K562 (cell line): ENCODE results near the gene GOLGA2. TPM values are rescaled to one million over a fixed set of nuclear protein-coding genes. Genes with fewer than 3 reads are reported as not detected.

Experiments
- ATAC-seq: fragments of 200-7000 bp; cut with Tn5 transposase; 3 replicates; pipeline ENCODE4 v1.9.1; 2020; ENCODE audit warnings: moderate library complexity
- BruUV-seq: library from RNA; stranded (reverse); fragments of 400-500 nt; replicated peaks from 2 replicates; lab custom pipeline; 2021; lab: Mats Ljungman, UMichigan
- CTCF ChIA-PET: fragments of 300-600 bp; formaldehyde crosslinking; extraction: SDS; loops from one replicate; lab custom pipeline; 2021; ENCODE audit warnings: low intra/inter-chr PET ratio; lab: Yijun Ruan, JAX
- POLR2A ChIA-PET: fragments of 300-600, 350-650 bp; sonication (Branson Sonifier 250); formaldehyde crosslinking; extraction: SDS; loops from one replicate; lab custom pipeline; 2021; ENCODE audit warnings: antibody characterized with exemption, inconsistent platforms; lab: Yijun Ruan, JAX
- DNase-seq, 4 experiments: peaks; one replicate each; pipeline versions ENCODE4 v3.0.0 to v3.0.0-alpha.2; 2011 to 2018; ENCODE audit warnings: low spot score in 3 of 4, mixed read lengths in 3 of 4; ENCODE audit errors: extremely low read depth in 1 of 4
- FAIRE-seq: peaks from 2 replicates; lab custom pipeline; 2011; peaks lifted over from hg19 to GRCh38; lab: Jason Lieb, UNC
- H2AFZ ChIP-seq: 2 replicates; pipeline ENCODE4 v1.6.0; 2011; ENCODE audit warnings: low read depth, low read length, control low read depth, inconsistent platforms
- H3K27ac ChIP-seq: fragments of 200-600 bp; 3 replicates; pipeline ENCODE4 v1.8.0; 2011; ENCODE audit warnings: low read depth, mild to moderate bottlenecking, control low read depth, inconsistent platforms, low read length, moderate library complexity, mixed read lengths; ENCODE audit errors: extremely low read depth
- H3K27me3 ChIP-seq, 2 experiments: fragments of 300-600 bp in 1 of 2; 2 replicates in 1 of 2; 3 replicates in 1 of 2; pipeline versions ENCODE4 v1.6.0 to v1.8.0; 2011; ENCODE audit warnings: inconsistent platforms in 2 of 2, low read length in 2 of 2, mild to moderate bottlenecking in 1 of 2, mixed read lengths in 1 of 2, moderate library complexity in 1 of 2; ENCODE audit not compliant: control insufficient read depth in 2 of 2, insufficient read depth in 2 of 2
- H3K36me3 ChIP-seq: fragments of 300-600 bp; 3 replicates; pipeline ENCODE4 v1.8.0; 2011; ENCODE audit warnings: mild to moderate bottlenecking, low read length, inconsistent platforms; ENCODE audit not compliant: control insufficient read depth, insufficient read depth
- H3K4me1 ChIP-seq, 2 experiments: fragments of 200-600 bp in 1 of 2; replicated peaks in 1 of 2; 2 replicates in 1 of 2; 3 replicates in 1 of 2; pipeline versions ENCODE4 v1.5.1 to v1.8.0; 2011; ENCODE audit warnings: inconsistent platforms in 2 of 2, low read length in 2 of 2, mild to moderate bottlenecking in 1 of 2, mixed read lengths in 1 of 2, moderate library complexity in 1 of 2; ENCODE audit not compliant: control insufficient read depth in 2 of 2, insufficient read depth in 2 of 2
- H3K4me2 ChIP-seq: 2 replicates; pipeline ENCODE4 v1.6.1; 2011; ENCODE audit warnings: low read length, control low read depth, inconsistent platforms, mixed read lengths; ENCODE audit not compliant: insufficient read depth
- H3K4me3 ChIP-seq: fragments of 200-600 bp; sonication (generic), shearing (Covaris generic); 2 replicates; pipeline ENCODE4 v1.5.1; 2016; ENCODE audit warnings: control low read depth, inconsistent platforms
- H3K79me2 ChIP-seq: fragments of 200-600 bp; 3 replicates; pipeline ENCODE4 v1.8.0; 2011; ENCODE audit warnings: low read length, inconsistent platforms; ENCODE audit not compliant: control insufficient read depth, insufficient read depth
- H3K9ac ChIP-seq, 2 experiments: 2 replicates each; pipeline versions ENCODE4 v1.6.0 to v1.6.1; 2011; ENCODE audit warnings: low read depth in 2 of 2, low read length in 2 of 2, control low read depth in 1 of 2, inconsistent platforms in 1 of 2, mild to moderate bottlenecking in 1 of 2, mixed read lengths in 1 of 2; ENCODE audit not compliant: insufficient read depth in 1 of 2
- H3K9me1 ChIP-seq: one replicate; pipeline ENCODE4 v1.6.0; 2011; ENCODE audit warnings: inconsistent platforms, mild to moderate bottlenecking, low read length, moderate library complexity; ENCODE audit not compliant: control insufficient read depth, insufficient read depth
- H3K9me3 ChIP-seq: replicated peaks from 2 replicates; pipeline ENCODE4 v1.5.1; 2011; ENCODE audit warnings: low read depth, low read length, inconsistent platforms; ENCODE audit not compliant: control insufficient read depth, insufficient read depth
- H4K20me1 ChIP-seq: replicated peaks from 2 replicates; pipeline ENCODE4 v1.6.1; 2011; ENCODE audit warnings: low read length, inconsistent platforms, mixed read lengths; ENCODE audit not compliant: control insufficient read depth, insufficient read depth
- CAMTA2 ChIP-seq: fragments of 250-450 bp; sonication (Bioruptor Pico); conservative IDR thresholded peaks from 2 replicates; pipeline ENCODE4 v1.5.1; 2022
- E2F6 ChIP-seq, 2 experiments: IDR thresholded peaks; 2 replicates each; pipeline ENCODE4 v1.6.1; 2011; ENCODE audit warnings: borderline replicate concordance in 1 of 2, control low read depth in 1 of 2, low read depth in 1 of 2, low read length in 1 of 2, mild to moderate bottlenecking in 1 of 2, mixed read lengths in 1 of 2, moderate library complexity in 1 of 2; ENCODE audit not compliant: insufficient read depth in 1 of 2, insufficient read length in 1 of 2, poor library complexity in 1 of 2, severe bottlenecking in 1 of 2; ENCODE audit errors: extremely low read depth in 1 of 2
- FOXA1 ChIP-seq: fragments of 450-650 bp; IDR thresholded peaks from 2 replicates; pipeline ENCODE4 v1.6.1; 2016; ENCODE audit warnings: mild to moderate bottlenecking, borderline replicate concordance
- HOMEZ ChIP-seq: fragments of 250-450 bp; sonication (Bioruptor Pico); IDR thresholded peaks from 2 replicates; pipeline ENCODE4 v1.4.0; 2020; ENCODE audit warnings: mild to moderate bottlenecking, moderate library complexity
- LARP7 ChIP-seq: fragments of 450-650 bp; IDR thresholded peaks from 2 replicates; pipeline ENCODE4 v1.6.1; 2016
- MEF2D ChIP-seq: conservative IDR thresholded peaks from 2 replicates; pipeline ENCODE4 v1.6.1; 2016; ENCODE audit warnings: low read depth, missing genetic modification characterization, missing compliant biosample characterization
- NFATC3 ChIP-seq: fragments of 450-650 bp; IDR thresholded peaks from 2 replicates; pipeline ENCODE4 v1.6.1; 2017; ENCODE audit warnings: mild to moderate bottlenecking
- RFX7 ChIP-seq: fragments of 250-450 bp; sonication (Bioruptor Pico); IDR thresholded peaks from 2 replicates; pipeline ENCODE4 v1.5.1; 2021; ENCODE audit warnings: mild to moderate bottlenecking
- SIN3A ChIP-seq, 2 experiments: fragments of 150-350 bp in 1 of 2; IDR thresholded peaks; 2 replicates each; pipeline ENCODE4 v1.6.1; 2011 to 2016; ENCODE audit warnings: borderline replicate concordance in 2 of 2, low read depth in 2 of 2, low read length in 2 of 2, mild to moderate bottlenecking in 2 of 2, moderate library complexity in 2 of 2; ENCODE audit not compliant: control insufficient read depth in 1 of 2
- SRSF3 ChIP-seq: fragments of 200-400 bp; formaldehyde crosslinking; IDR thresholded peaks from 2 replicates; pipeline ENCODE4 v1.6.1; 2016; ENCODE audit warnings: mild to moderate bottlenecking, low read length, moderate library complexity; ENCODE audit not compliant: insufficient read depth
- TAF7 ChIP-seq: fragments of 450-650 bp; IDR thresholded peaks from 2 replicates; pipeline ENCODE4 v1.6.1; 2016; ENCODE audit warnings: missing genetic modification characterization, missing compliant biosample characterization
- ZBTB9 ChIP-seq: fragments of 450-650 bp; formaldehyde crosslinking; IDR thresholded peaks from 2 replicates; pipeline ENCODE4 v1.4.0; 2020; ENCODE audit warnings: mild to moderate bottlenecking, moderate library complexity
- WGBS: fragments of 100-300 bp; shearing (Covaris generic); methylation state at CpG from one replicate; pipeline ENCODE4 v1.1.6; 2016; ENCODE audit warnings: low coverage, mixed read lengths; ENCODE audit not compliant: insufficient coverage; ENCODE audit errors: missing lambda C conversion rate; 5-methylcytosine and 5-hydroxymethylcytosine counted together
- in situ Hi-C: fragments of 300-500 bp; cut with MboI; formaldehyde crosslinking; loops from 4 replicates; pipeline ENCODE4 v1.15.0; 2018; ENCODE audit warnings: inconsistent platforms, mixed read lengths
- intact Hi-C: fragments of 100-400 bp; cut with micrococcal nuclease; formaldehyde crosslinking; loops from 2 replicates; pipeline ENCODE4 v1.14.2; 2022
- polyA plus RNA-seq, 8 experiments: library from polyadenylated mRNA; depleted of rRNA in 4 of 8; stranded (reverse) in 5 of 8; unstranded in 3 of 8; fragments of >200 nt; fragmentation: Nextera tagmentation in 2 of 8; fragmentation: Illumina TruSeq in 1 of 8; extraction: Ambion mirVana in 2 of 8; extraction: Trizol in 1 of 8; gene quantifications; 2 replicates each; pipeline versions ENCODE4 v1.2.1 to v1.2.3, GENCODE V29; 2011 to 2014; ENCODE audit warnings: inconsistent platforms in 1 of 8, missing spikeins in 1 of 8
- total RNA-seq, 7 experiments: library from RNA; depleted of rRNA in 6 of 7; stranded (reverse); fragments of >200 nt in 6 of 7; fragmentation: Illumina TruSeq in 2 of 7; extraction: Trizol in 2 of 7; gene quantifications; 2 replicates each; pipeline versions ENCODE4 v1.2.1 to v1.2.3, GENCODE V29; 2011 to 2021; ENCODE audit warnings: low replicate concordance in 1 of 7
- TF ChIP-seq, protein P1 (sequence below), 2 experiments: fragments of 250-450 bp in 1 of 2; fragments of 450-650 bp in 1 of 2; sonication (Bioruptor Pico) in 1 of 2; IDR thresholded peaks; 2 replicates each; pipeline versions ENCODE4 v1.6.1 to v1.8.0; 2016 to 2021; ENCODE audit warnings: mild to moderate bottlenecking in 2 of 2, moderate library complexity in 2 of 2, missing compliant biosample characterization in 1 of 2, missing genetic modification characterization in 1 of 2

The GOLGA2 gene
- total and polyA plus RNA-seq, 9 of the 15 experiments (the other 6 are each of a cell fraction or from before 2014, with no cell fraction given), result 15.7 to 138 (median 76.0) TPM

DNA sequence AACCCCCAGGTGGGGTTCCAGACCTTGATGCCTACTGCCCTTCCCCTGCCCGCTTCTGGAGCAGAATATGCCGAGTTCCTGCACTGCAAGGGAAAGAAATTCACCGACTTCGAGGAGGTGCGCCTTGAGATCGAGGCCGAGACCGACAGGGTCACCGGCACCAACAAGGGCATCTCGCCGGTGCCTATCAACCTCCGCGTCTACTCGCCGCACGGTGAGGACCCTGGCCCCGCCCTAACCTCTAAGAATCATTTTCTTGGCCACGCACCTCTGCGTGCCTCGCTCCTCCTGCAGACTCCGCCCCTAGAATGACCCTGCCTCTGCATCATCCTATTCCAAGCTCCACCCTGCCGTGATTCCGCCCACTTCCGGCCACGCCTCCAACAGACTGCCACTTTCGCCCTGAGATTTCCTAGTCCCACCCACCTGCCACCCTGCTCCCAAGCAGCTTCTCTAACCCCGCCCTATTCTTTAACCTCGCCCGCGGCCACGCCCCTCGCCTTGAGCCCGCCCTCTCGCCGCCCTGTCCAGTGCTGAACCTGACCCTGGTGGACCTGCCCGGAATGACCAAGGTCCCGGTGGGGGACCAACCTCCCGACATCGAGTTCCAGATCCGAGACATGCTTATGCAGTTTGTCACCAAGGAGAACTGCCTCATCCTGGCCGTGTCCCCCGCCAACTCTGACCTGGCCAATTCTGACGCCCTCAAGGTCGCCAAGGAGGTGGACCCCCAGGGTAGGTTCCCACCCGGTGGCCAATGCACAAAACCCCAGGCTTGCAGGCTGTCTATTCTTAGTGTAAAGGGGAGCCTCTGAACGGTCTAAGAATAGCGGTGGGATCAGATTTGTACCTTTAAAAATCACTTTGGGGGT is 57.1 kb downstream of the GOLGA2 start (continued):
- TF ChIP-seq NFATC3 (no peak), RFX7 (CRISPR knock-in tag) (no peak)

DNA sequence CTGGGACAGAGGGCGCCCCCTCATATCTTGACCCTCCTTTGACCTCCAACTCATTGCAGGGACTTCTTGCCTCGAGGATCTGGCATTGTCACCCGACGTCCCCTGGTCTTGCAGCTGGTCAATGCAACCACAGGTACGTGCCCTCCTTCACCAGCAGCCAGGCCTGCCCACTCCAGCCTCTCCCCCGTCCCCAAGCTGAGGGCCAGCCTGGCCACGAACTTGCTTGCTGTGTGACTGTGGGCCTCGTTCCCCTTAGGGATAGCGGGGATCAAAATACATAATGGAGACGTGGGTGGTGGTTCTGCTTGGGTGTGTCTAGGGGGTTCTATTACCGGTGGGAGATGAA is 57.7 kb downstream of the GOLGA2 start:
- peak in 1 of 4 experiments; percentile 52 for DNase-seq
- Histone ChIP-seq H3K27ac (peak overlapping the region; percentile 43), H3K27me3 (no peaks in the 10 kb centered on the region), H3K9me1 (peaks cover 5% of the 10 kb centered on the region), H3K79me2 (no peaks in the 10 kb centered on the region), H4K20me1 (peaks cover 5% of the 10 kb centered on the region; the same call in 1 of the 2 replicates), H3K4me1 (peaks cover 17 to 60% of the 10 kb centered on the region in 2 experiments), H3K9ac (peak overlapping the region; percentile 48 to 87), H3K36me3 (peaks cover 6% of the 10 kb centered on the region; the same call in 1 of the 3 replicates), H2AFZ (peak overlapping the region; percentile 92), H3K4me3 (peak overlapping the region; percentile 26), H3K4me2 (peak overlapping the region; percentile 87), H3K9me3 (no peaks in the 10 kb centered on the region)
- FAIRE-seq, result no peak
- in situ Hi-C loops, result loop anchor here (10.0 kb wide), 1 partner anchor 1457 kb away; no protein-coding TSS in a partner anchor
- ChIA-PET POLR2A (interaction anchor here (0.5 to 3.3 kb wide), 16 partner anchors 9 to 1531 kb away, joined by 3 to 33 read pairs (median 4); partner anchors contain the start of gene CIZ1), CTCF (no interaction called here)
- 44% methylated on average over 11 of the region's 11 CpGs for WGBS
- intact Hi-C loops, result loop anchor here (2.0 to 10.0 kb wide), 2 partner anchors 31 to 127 kb away; partner anchors contain the start of gene SLC27A4
- ATAC-seq, result peak; percentile 1; the same call in 2 of the 3 replicates
- BruUV-seq, result TSS peak; percentile 87
- TF ChIP-seq MEF2D (tag), result peak; percentile 19; the same call in 1 of the 2 replicates
- TF ChIP-seq LARP7, result peak; percentile 43; the same call in 1 of the 2 replicates
- no peak for TF ChIP-seq FOXA1
- peak in 1 of 2 experiments; percentile 4 for TF ChIP-seq E2F6 (IDR thresholded peaks at IDR 0.05; ENCODE audit: borderline replicate concordance in 1 of 2, extremely low read depth in 1 of 2, insufficient read depth in 1 of 2, insufficient read length in 1 of 2, low read depth in 1 of 2, low read length in 1 of 2, poor library complexity in 1 of 2, severe bottlenecking in 1 of 2)
- TF ChIP-seq TAF7, result 0 out of 2 replicates have a peak, but pooled peaks have one; percentile 32
- TF ChIP-seq HOMEZ (CRISPR knock-in tag), result 0 out of 2 replicates have a peak, but pooled peaks have one; percentile 13
- TF ChIP-seq, protein P1, sequence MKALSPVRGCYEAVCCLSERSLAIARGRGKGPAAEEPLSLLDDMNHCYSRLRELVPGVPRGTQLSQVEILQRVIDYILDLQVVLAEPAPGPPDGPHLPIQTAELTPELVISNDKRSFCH (CRISPR knock-in tag; IDR thresholded peaks at IDR 0.05), result no peak
- TF ChIP-seq, protein P1 (tag; IDR thresholded peaks at IDR 0.05), result peak; percentile 88; the same call in 1 of the 2 replicates
- TF ChIP-seq ZBTB9 (CRISPR knock-in tag), result 0 out of 2 replicates have a peak, but pooled peaks have one; percentile 83
- 0 out of 4 replicates have a peak, but pooled peaks of 1 of the 2 experiments have one; percentile 22 for TF ChIP-seq SIN3A (IDR thresholded peaks at IDR 0.05; ENCODE audit: borderline replicate concordance in 2 of 2, control insufficient read depth in 1 of 2, low read depth in 2 of 2, low read length in 2 of 2)
- TF ChIP-seq SRSF3, result no peak
- TF ChIP-seq CAMTA2 (CRISPR knock-in tag), result no peak
